OCI-M2 (cell line): ENCODE measurements around the gene WNT5A.

ENCODE experiments used
- DNase-seq: peaks from one replicate; lab custom pipeline; 2025; ENCODE audit not compliant: unreplicated experiment; lab: John Stamatoyannopoulos, UW

The WNT5A gene

GRCh38 chr3:55482496-55483195 is 4.5 kb downstream of the WNT5A start:
- DNase-seq, result no peak

- DNase-seq, result no peak
Observed at GRCh38 chr3:55481744-55482495, 5.2 kb downstream of the WNT5A start.

GRCh38 chr3:55480911-55481743 is 6.0 kb downstream of the WNT5A start:
- no peak for DNase-seq

- DNase-seq, result no peak
Observed at GRCh38 chr3:55477306-55478303, 9.5 kb downstream of the WNT5A start.

GRCh38 chr3:55476515-55476914 is 10.6 kb downstream of the WNT5A start:
- no peak for DNase-seq

- no peak for DNase-seq
Observed at GRCh38 chr3:55474213-55474632, 12.9 kb downstream of the WNT5A start.

- no peak for DNase-seq
Observed at GRCh38 chr3:55473788-55474187, 13.3 kb downstream of the WNT5A start.

- DNase-seq, result no peak
Observed at GRCh38 chr3:55471522-55472280, 15.4 kb downstream of the WNT5A start.

- no peak for DNase-seq
Observed at GRCh38 chr3:55471084-55471483, 16.0 kb downstream of the WNT5A start.

GRCh38 chr3:55469957-55470526 is 17.1 kb downstream of the WNT5A start:
- no peak for DNase-seq

- DNase-seq, result no peak
Observed at GRCh38 chr3:55468251-55468650, 18.9 kb downstream of the WNT5A start.

GRCh38 chr3:55467099-55467498 is 20.0 kb downstream of the WNT5A start:
- no peak for DNase-seq

GRCh38 chr3:55466526-55466925 is 20.6 kb downstream of the WNT5A start:
- DNase-seq, result no peak

GRCh38 chr3:55461896-55462295 is 25.2 kb downstream of the WNT5A start:
- no peak for DNase-seq

GRCh38 chr3:55459838-55460237 is 27.3 kb downstream of the WNT5A start:
- DNase-seq, result no peak

- DNase-seq, result no peak
Observed at GRCh38 chr3:55458181-55458790, 28.8 kb downstream of the WNT5A start.

GRCh38 chr3:55455915-55456314 is 31.2 kb downstream of the WNT5A start:
- DNase-seq, result no peak

GRCh38 chr3:55454611-55455010 is 32.5 kb downstream of the WNT5A start:
- DNase-seq, result no peak

GRCh38 chr3:55453886-55454496 is 33.1 kb downstream of the WNT5A start:
- no peak for DNase-seq
